ENCODE data around the gene MAGI2. TPM values are rescaled to one million over a fixed set of nuclear protein-coding genes. Genes with fewer than 3 reads are reported as not detected.

The MAGI2 gene
- total RNA-seq, 6 experiments from 2014 or later: 7.1 to 9.8 (median 8.5) TPM

GRCh38 chr7:78134774-78135173 is 1318.7 kb downstream of the MAGI2 start:
- TF ChIP-seq CTCF (IDR thresholded peaks at IDR 0.05): no peak
- Mint-ChIP-seq H3K36me3 (ENCODE audit: low read depth) (no peaks in the 10 kb centered on the region), H3K9me3 (no peaks in the 10 kb centered on the region), H3K4me3 (no peak overlapping the region), H3K4me1 (ENCODE audit: low read depth) (peaks cover 46% of the 10 kb centered on the region), H3K27ac (no peak overlapping the region), H3K27me3 (ENCODE audit: insufficient read depth) (no peaks in the 10 kb centered on the region)
- no peak for DNase-seq

GRCh38 chr7:78134256-78134655 is 1319.2 kb downstream of the MAGI2 start:
- no peaks in the 10 kb centered on the region for H3K27me3 Mint-ChIP-seq (ENCODE audit: insufficient read depth)
- DNase-seq: peak; percentile 96
- H3K9me3 Mint-ChIP-seq: no peaks in the 10 kb centered on the region
- H3K4me3 Mint-ChIP-seq: no peak overlapping the region
- no peaks in the 10 kb centered on the region for H3K36me3 Mint-ChIP-seq (ENCODE audit: low read depth)
- H3K27ac Mint-ChIP-seq: peak overlapping the region; percentile 56
- H3K4me1 Mint-ChIP-seq (ENCODE audit: low read depth): peaks cover 41% of the 10 kb centered on the region
- TF ChIP-seq CTCF (IDR thresholded peaks at IDR 0.05): peak; percentile 89

GRCh38 chr7:78130446-78131215 is 1322.8 kb downstream of the MAGI2 start:
- Mint-ChIP-seq H3K4me3 (no peak overlapping the region), H3K27ac (no peak overlapping the region), H3K9me3 (no peaks in the 10 kb centered on the region), H3K4me1 (ENCODE audit: low read depth) (peaks cover 35% of the 10 kb centered on the region), H3K27me3 (ENCODE audit: insufficient read depth) (no peaks in the 10 kb centered on the region), H3K36me3 (ENCODE audit: low read depth) (no peaks in the 10 kb centered on the region)
- no peak for TF ChIP-seq CTCF (IDR thresholded peaks at IDR 0.05)
- DNase-seq: no peak

- Mint-ChIP-seq H3K36me3 (ENCODE audit: low read depth) (no peaks in the 10 kb centered on the region), H3K9me3 (no peaks in the 10 kb centered on the region), H3K4me3 (no peak overlapping the region), H3K27ac (no peak overlapping the region), H3K4me1 (ENCODE audit: low read depth) (peaks cover 34% of the 10 kb centered on the region), H3K27me3 (ENCODE audit: insufficient read depth) (no peaks in the 10 kb centered on the region)
- no peak for DNase-seq
- no peak for TF ChIP-seq CTCF (IDR thresholded peaks at IDR 0.05)
Observed at GRCh38 chr7:78129865-78130264, 1323.6 kb downstream of the MAGI2 start.

- H3K9me3 Mint-ChIP-seq: no peaks in the 10 kb centered on the region
- H3K27ac Mint-ChIP-seq: no peak overlapping the region
- peaks cover 20% of the 10 kb centered on the region for H3K4me1 Mint-ChIP-seq (ENCODE audit: low read depth)
- no peaks in the 10 kb centered on the region for H3K36me3 Mint-ChIP-seq (ENCODE audit: low read depth)
- H3K4me3 Mint-ChIP-seq: no peak overlapping the region
- no peaks in the 10 kb centered on the region for H3K27me3 Mint-ChIP-seq (ENCODE audit: insufficient read depth)
- DNase-seq: no peak
- no peak for TF ChIP-seq CTCF (IDR thresholded peaks at IDR 0.05)
Observed at GRCh38 chr7:78127009-78127408, 1326.5 kb downstream of the MAGI2 start.

All from HFFc6 (cell line).